K562 (cell line): Measurements from ENCODE around the gene BMP2. TPM values are rescaled to one million over a fixed set of nuclear protein-coding genes. Genes with fewer than 3 reads are reported as not detected.

Experiments used
- ATAC-seq: fragments of 200-7000 bp; cut with Tn5 transposase; 3 replicates; pipeline ENCODE4 v1.9.1; 2020; ENCODE audit warnings: moderate library complexity
- BruUV-seq: library from RNA; stranded (reverse); fragments of 400-500 nt; replicated peaks from 2 replicates; lab custom pipeline; 2021; lab: Mats Ljungman, UMichigan
- CTCF ChIA-PET: fragments of 300-600 bp; formaldehyde crosslinking; extraction: SDS; loops from one replicate; lab custom pipeline; 2021; ENCODE audit warnings: low intra/inter-chr PET ratio; lab: Yijun Ruan, JAX
- POLR2A ChIA-PET: fragments of 300-600, 350-650 bp; sonication (Branson Sonifier 250); formaldehyde crosslinking; extraction: SDS; loops from one replicate; lab custom pipeline; 2021; ENCODE audit warnings: antibody characterized with exemption, inconsistent platforms; lab: Yijun Ruan, JAX
- DNase-seq, 4 experiments: peaks; one replicate each; pipeline versions ENCODE4 v3.0.0 to v3.0.0-alpha.2; 2011 to 2018; ENCODE audit warnings: low spot score in 3 of 4, mixed read lengths in 3 of 4; ENCODE audit errors: extremely low read depth in 1 of 4
- FAIRE-seq: peaks from 2 replicates; lab custom pipeline; 2011; peaks lifted over from hg19 to GRCh38; lab: Jason Lieb, UNC
- H2AFZ ChIP-seq: 2 replicates; pipeline ENCODE4 v1.6.0; 2011; ENCODE audit warnings: low read depth, low read length, control low read depth, inconsistent platforms
- H3K27ac ChIP-seq: fragments of 200-600 bp; 3 replicates; pipeline ENCODE4 v1.8.0; 2011; ENCODE audit warnings: low read depth, mild to moderate bottlenecking, control low read depth, inconsistent platforms, low read length, moderate library complexity, mixed read lengths; ENCODE audit errors: extremely low read depth
- H3K27me3 ChIP-seq, 2 experiments: fragments of 300-600 bp in 1 of 2; 2 replicates in 1 of 2; 3 replicates in 1 of 2; pipeline versions ENCODE4 v1.6.0 to v1.8.0; 2011; ENCODE audit warnings: inconsistent platforms in 2 of 2, low read length in 2 of 2, mild to moderate bottlenecking in 1 of 2, mixed read lengths in 1 of 2, moderate library complexity in 1 of 2; ENCODE audit not compliant: control insufficient read depth in 2 of 2, insufficient read depth in 2 of 2
- H3K36me3 ChIP-seq: fragments of 300-600 bp; 3 replicates; pipeline ENCODE4 v1.8.0; 2011; ENCODE audit warnings: mild to moderate bottlenecking, low read length, inconsistent platforms; ENCODE audit not compliant: control insufficient read depth, insufficient read depth
- H3K4me1 ChIP-seq, 2 experiments: fragments of 200-600 bp in 1 of 2; replicated peaks in 1 of 2; 2 replicates in 1 of 2; 3 replicates in 1 of 2; pipeline versions ENCODE4 v1.5.1 to v1.8.0; 2011; ENCODE audit warnings: inconsistent platforms in 2 of 2, low read length in 2 of 2, mild to moderate bottlenecking in 1 of 2, mixed read lengths in 1 of 2, moderate library complexity in 1 of 2; ENCODE audit not compliant: control insufficient read depth in 2 of 2, insufficient read depth in 2 of 2
- H3K4me2 ChIP-seq: 2 replicates; pipeline ENCODE4 v1.6.1; 2011; ENCODE audit warnings: low read length, control low read depth, inconsistent platforms, mixed read lengths; ENCODE audit not compliant: insufficient read depth
- H3K4me3 ChIP-seq: fragments of 200-600 bp; sonication (generic), shearing (Covaris generic); 2 replicates; pipeline ENCODE4 v1.5.1; 2016; ENCODE audit warnings: control low read depth, inconsistent platforms
- H3K79me2 ChIP-seq: fragments of 200-600 bp; 3 replicates; pipeline ENCODE4 v1.8.0; 2011; ENCODE audit warnings: low read length, inconsistent platforms; ENCODE audit not compliant: control insufficient read depth, insufficient read depth
- H3K9ac ChIP-seq, 2 experiments: 2 replicates each; pipeline versions ENCODE4 v1.6.0 to v1.6.1; 2011; ENCODE audit warnings: low read depth in 2 of 2, low read length in 2 of 2, control low read depth in 1 of 2, inconsistent platforms in 1 of 2, mild to moderate bottlenecking in 1 of 2, mixed read lengths in 1 of 2; ENCODE audit not compliant: insufficient read depth in 1 of 2
- H3K9me1 ChIP-seq: one replicate; pipeline ENCODE4 v1.6.0; 2011; ENCODE audit warnings: inconsistent platforms, mild to moderate bottlenecking, low read length, moderate library complexity; ENCODE audit not compliant: control insufficient read depth, insufficient read depth
- H3K9me3 ChIP-seq: replicated peaks from 2 replicates; pipeline ENCODE4 v1.5.1; 2011; ENCODE audit warnings: low read depth, low read length, inconsistent platforms; ENCODE audit not compliant: control insufficient read depth, insufficient read depth
- H4K20me1 ChIP-seq: replicated peaks from 2 replicates; pipeline ENCODE4 v1.6.1; 2011; ENCODE audit warnings: low read length, inconsistent platforms, mixed read lengths; ENCODE audit not compliant: control insufficient read depth, insufficient read depth
- PYGO2 ChIP-seq: fragments of 450-650 bp; IDR thresholded peaks from 2 replicates; pipeline ENCODE4 v1.6.1; 2016; ENCODE audit warnings: mild to moderate bottlenecking, missing genetic modification characterization, moderate library complexity, missing compliant biosample characterization
- SIN3B ChIP-seq: fragments of 450-650 bp; IDR thresholded peaks from 2 replicates; pipeline ENCODE4 v1.6.1; 2017; ENCODE audit warnings: low read depth, mild to moderate bottlenecking, moderate library complexity
- SRSF7 ChIP-seq: fragments of 200-400 bp; formaldehyde crosslinking; optimal IDR thresholded peaks from 2 replicates; pipeline ENCODE3; 2017; ENCODE audit warnings: mild to moderate bottlenecking, low read depth, low read length
- ZBTB17 ChIP-seq: fragments of 450-650 bp; formaldehyde crosslinking; IDR thresholded peaks from 2 replicates; pipeline ENCODE4 v1.4.0; 2020; ENCODE audit warnings: mild to moderate bottlenecking
- ZNF76 ChIP-seq: fragments of 250-450 bp; sonication (Bioruptor Pico); IDR thresholded peaks from 2 replicates; pipeline ENCODE4 v1.4.0; 2020; ENCODE audit warnings: mild to moderate bottlenecking, moderate library complexity, borderline replicate concordance
- WGBS: fragments of 100-300 bp; shearing (Covaris generic); methylation state at CpG from one replicate; pipeline ENCODE4 v1.1.6; 2016; ENCODE audit warnings: low coverage, mixed read lengths; ENCODE audit not compliant: insufficient coverage; ENCODE audit errors: missing lambda C conversion rate; 5-methylcytosine and 5-hydroxymethylcytosine counted together
- in situ Hi-C: fragments of 300-500 bp; cut with MboI; formaldehyde crosslinking; loops from 4 replicates; pipeline ENCODE4 v1.15.0; 2018; ENCODE audit warnings: inconsistent platforms, mixed read lengths
- intact Hi-C: fragments of 100-400 bp; cut with micrococcal nuclease; formaldehyde crosslinking; loops from 2 replicates; pipeline ENCODE4 v1.14.2; 2022
- polyA plus RNA-seq, 8 experiments: library from polyadenylated mRNA; depleted of rRNA in 4 of 8; stranded (reverse) in 5 of 8; unstranded in 3 of 8; fragments of >200 nt; fragmentation: Nextera tagmentation in 2 of 8; fragmentation: Illumina TruSeq in 1 of 8; extraction: Ambion mirVana in 2 of 8; extraction: Trizol in 1 of 8; gene quantifications; 2 replicates each; pipeline versions ENCODE4 v1.2.1 to v1.2.3, GENCODE V29; 2011 to 2014; ENCODE audit warnings: inconsistent platforms in 1 of 8, missing spikeins in 1 of 8
- total RNA-seq, 7 experiments: library from RNA; depleted of rRNA in 6 of 7; stranded (reverse); fragments of >200 nt in 6 of 7; fragmentation: Illumina TruSeq in 2 of 7; extraction: Trizol in 2 of 7; gene quantifications; 2 replicates each; pipeline versions ENCODE4 v1.2.1 to v1.2.3, GENCODE V29; 2011 to 2021; ENCODE audit warnings: low replicate concordance in 1 of 7
- TF ChIP-seq, protein P1 (sequence below): fragments of 250-450 bp; sonication (Bioruptor Pico); IDR thresholded peaks from 2 replicates; pipeline ENCODE4 v1.5.0; 2021
- TF ChIP-seq, protein P2 (sequence below): fragments of 200-400 bp; formaldehyde crosslinking; IDR thresholded peaks from 2 replicates; pipeline ENCODE4 v1.6.1; 2017; ENCODE audit warnings: mild to moderate bottlenecking, low read depth, low read length, moderate library complexity
- TF ChIP-seq, protein P3 (sequence below): fragments of 150-350 bp; conservative IDR thresholded peaks from 2 replicates; pipeline ENCODE4 v1.6.1; 2014; ENCODE audit warnings: low read length
- TF ChIP-seq, protein P4 (sequence below): fragments of 450-650 bp; conservative IDR thresholded peaks from 2 replicates; pipeline ENCODE4 v1.6.1; 2016; ENCODE audit warnings: missing genetic modification characterization, low read depth, mild to moderate bottlenecking, control low read depth, missing compliant biosample characterization

Gene BMP2
- total and polyA plus RNA-seq, 9 of the 15 experiments (the other 6 are each of a cell fraction or from before 2014, with no cell fraction given) = 0.01 to 0.07 (median 0.03) TPM; not detected in 5

DNA sequence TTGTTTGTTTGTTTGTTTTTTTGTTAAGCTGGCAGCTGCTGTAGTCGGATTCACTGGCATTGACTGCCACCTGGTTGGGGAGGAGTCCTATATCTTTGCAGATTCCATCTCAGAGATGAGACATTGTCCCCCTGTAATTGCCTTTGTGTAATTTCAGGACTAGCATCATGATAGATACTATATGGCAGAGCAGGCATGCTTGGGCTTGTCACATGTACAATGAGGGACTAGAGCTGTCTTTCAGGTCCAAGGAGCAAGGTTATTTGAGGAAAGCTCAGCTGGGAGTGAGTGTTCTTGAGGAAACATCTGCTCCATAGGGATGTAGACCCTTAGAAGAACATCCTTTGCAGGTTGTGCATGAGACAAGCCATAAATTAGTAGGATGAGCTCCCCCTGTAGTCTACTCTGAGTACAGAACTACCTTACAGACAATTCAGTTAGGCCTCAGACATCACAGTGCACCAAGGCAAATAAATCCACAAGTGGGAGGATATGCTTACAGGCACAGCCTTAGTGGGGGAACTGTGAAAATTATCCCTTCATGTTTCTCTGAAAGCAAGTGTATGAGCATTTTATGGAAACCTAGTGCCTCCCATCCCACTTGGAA lies 62.1 kb downstream of the BMP2 start:
- intact Hi-C loops (no loop called here), in situ Hi-C loops (no loop called here)
- ChIA-PET POLR2A (no interaction called here), CTCF (no interaction called here)
- Histone ChIP-seq H3K4me3 (no peak overlapping the region), H4K20me1 (no peaks in the 10 kb centered on the region), H3K9me3 (no peaks in the 10 kb centered on the region), H3K4me1 (no peaks in the 10 kb centered on the region), H3K9ac (no peak overlapping the region), H3K27me3 (no peaks in the 10 kb centered on the region), H3K36me3 (no peaks in the 10 kb centered on the region), H2AFZ (no peak overlapping the region), H3K4me2 (no peak overlapping the region), H3K9me1 (no peaks in the 10 kb centered on the region), H3K27ac (no peak overlapping the region), H3K79me2 (no peaks in the 10 kb centered on the region)
- ATAC-seq (no peak), DNase-seq (no peak), FAIRE-seq (no peak)
- no TSS peak for BruUV-seq
- 0% methylated on average over 1 of the region's 1 CpG for WGBS
- TF ChIP-seq SIN3B = no peak
- TF ChIP-seq, protein P1, sequence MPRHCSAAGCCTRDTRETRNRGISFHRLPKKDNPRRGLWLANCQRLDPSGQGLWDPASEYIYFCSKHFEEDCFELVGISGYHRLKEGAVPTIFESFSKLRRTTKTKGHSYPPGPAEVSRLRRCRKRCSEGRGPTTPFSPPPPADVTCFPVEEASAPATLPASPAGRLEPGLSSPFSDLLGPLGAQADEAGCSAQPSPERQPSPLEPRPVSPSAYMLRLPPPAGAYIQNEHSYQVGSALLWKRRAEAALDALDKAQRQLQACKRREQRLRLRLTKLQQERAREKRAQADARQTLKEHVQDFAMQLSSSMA (CRISPR knock-in tag) = no peak
- no peak for TF ChIP-seq PYGO2 (tag)
- TF ChIP-seq, protein P2, sequence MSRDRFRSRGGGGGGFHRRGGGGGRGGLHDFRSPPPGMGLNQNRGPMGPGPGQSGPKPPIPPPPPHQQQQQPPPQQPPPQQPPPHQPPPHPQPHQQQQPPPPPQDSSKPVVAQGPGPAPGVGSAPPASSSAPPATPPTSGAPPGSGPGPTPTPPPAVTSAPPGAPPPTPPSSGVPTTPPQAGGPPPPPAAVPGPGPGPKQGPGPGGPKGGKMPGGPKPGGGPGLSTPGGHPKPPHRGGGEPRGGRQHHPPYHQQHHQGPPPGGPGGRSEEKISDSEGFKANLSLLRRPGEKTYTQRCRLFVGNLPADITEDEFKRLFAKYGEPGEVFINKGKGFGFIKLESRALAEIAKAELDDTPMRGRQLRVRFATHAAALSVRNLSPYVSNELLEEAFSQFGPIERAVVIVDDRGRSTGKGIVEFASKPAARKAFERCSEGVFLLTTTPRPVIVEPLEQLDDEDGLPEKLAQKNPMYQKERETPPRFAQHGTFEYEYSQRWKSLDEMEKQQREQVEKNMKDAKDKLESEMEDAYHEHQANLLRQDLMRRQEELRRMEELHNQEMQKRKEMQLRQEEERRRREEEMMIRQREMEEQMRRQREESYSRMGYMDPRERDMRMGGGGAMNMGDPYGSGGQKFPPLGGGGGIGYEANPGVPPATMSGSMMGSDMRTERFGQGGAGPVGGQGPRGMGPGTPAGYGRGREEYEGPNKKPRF = no peak
- TF ChIP-seq, protein P3, sequence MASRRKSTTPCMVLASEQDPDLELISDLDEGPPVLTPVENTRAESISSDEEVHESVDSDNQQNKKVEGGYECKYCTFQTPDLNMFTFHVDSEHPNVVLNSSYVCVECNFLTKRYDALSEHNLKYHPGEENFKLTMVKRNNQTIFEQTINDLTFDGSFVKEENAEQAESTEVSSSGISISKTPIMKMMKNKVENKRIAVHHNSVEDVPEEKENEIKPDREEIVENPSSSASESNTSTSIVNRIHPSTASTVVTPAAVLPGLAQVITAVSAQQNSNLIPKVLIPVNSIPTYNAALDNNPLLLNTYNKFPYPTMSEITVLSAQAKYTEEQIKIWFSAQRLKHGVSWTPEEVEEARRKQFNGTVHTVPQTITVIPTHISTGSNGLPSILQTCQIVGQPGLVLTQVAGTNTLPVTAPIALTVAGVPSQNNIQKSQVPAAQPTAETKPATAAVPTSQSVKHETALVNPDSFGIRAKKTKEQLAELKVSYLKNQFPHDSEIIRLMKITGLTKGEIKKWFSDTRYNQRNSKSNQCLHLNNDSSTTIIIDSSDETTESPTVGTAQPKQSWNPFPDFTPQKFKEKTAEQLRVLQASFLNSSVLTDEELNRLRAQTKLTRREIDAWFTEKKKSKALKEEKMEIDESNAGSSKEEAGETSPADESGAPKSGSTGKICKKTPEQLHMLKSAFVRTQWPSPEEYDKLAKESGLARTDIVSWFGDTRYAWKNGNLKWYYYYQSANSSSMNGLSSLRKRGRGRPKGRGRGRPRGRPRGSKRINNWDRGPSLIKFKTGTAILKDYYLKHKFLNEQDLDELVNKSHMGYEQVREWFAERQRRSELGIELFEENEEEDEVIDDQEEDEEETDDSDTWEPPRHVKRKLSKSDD = no peak
- no peak for TF ChIP-seq ZNF76 (CRISPR knock-in tag)
- TF ChIP-seq, protein P4, sequence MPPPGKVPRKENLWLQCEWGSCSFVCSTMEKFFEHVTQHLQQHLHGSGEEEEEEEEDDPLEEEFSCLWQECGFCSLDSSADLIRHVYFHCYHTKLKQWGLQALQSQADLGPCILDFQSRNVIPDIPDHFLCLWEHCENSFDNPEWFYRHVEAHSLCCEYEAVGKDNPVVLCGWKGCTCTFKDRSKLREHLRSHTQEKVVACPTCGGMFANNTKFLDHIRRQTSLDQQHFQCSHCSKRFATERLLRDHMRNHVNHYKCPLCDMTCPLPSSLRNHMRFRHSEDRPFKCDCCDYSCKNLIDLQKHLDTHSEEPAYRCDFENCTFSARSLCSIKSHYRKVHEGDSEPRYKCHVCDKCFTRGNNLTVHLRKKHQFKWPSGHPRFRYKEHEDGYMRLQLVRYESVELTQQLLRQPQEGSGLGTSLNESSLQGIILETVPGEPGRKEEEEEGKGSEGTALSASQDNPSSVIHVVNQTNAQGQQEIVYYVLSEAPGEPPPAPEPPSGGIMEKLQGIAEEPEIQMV (tag) = no peak
- no peak for TF ChIP-seq SRSF7
- TF ChIP-seq ZBTB17 (CRISPR knock-in tag) = no peak
